ENCODE measurements around the gene PTPA.
"Not testable (repeated sequence)": the region's sequence is repeated elsewhere in the genome, so short reads cannot be mapped to it uniquely, and the experiment has no call there.

PTPA gene

GRCh38 chr9:129191234-129191633 lies 80.0 kb downstream of the PTPA start:
- TF ChIP-seq, protein P1, sequence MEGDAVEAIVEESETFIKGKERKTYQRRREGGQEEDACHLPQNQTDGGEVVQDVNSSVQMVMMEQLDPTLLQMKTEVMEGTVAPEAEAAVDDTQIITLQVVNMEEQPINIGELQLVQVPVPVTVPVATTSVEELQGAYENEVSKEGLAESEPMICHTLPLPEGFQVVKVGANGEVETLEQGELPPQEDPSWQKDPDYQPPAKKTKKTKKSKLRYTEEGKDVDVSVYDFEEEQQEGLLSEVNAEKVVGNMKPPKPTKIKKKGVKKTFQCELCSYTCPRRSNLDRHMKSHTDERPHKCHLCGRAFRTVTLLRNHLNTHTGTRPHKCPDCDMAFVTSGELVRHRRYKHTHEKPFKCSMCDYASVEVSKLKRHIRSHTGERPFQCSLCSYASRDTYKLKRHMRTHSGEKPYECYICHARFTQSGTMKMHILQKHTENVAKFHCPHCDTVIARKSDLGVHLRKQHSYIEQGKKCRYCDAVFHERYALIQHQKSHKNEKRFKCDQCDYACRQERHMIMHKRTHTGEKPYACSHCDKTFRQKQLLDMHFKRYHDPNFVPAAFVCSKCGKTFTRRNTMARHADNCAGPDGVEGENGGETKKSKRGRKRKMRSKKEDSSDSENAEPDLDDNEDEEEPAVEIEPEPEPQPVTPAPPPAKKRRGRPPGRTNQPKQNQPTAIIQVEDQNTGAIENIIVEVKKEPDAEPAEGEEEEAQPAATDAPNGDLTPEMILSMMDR (IDR thresholded peaks at IDR 0.05; ENCODE audit: low read depth, low read length, missing control alignments), result no peak
- DNase-seq (ENCODE audit: extremely low read depth, low read depth), result no peak
- no peak overlapping the region for H3K4me3 ChIP-seq (replicated peaks; ENCODE audit: low read depth, low read length)

DNA sequence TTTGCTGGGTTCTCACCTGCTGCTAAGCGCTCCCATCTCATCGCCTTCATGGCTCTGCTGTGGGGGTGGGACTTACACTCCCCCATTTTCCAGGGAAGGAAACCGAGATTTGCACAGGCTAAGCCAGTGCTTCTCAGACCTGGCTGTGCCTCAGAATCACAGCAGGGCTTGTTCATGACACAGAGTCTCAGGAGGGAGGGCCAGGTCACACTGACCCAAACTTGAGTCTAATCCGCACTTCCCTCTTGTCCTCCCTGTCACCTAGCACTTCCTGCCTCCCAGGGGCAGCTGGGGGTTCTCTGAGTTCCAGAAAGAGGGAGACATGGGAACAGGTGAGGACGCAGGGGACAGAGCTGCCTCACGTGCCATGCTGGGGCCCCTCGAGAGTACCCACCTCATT lies 82.4 kb downstream of the PTPA start:
- no peak overlapping the region for H3K4me3 ChIP-seq (replicated peaks; ENCODE audit: low read depth, low read length)
- DNase-seq (ENCODE audit: extremely low read depth, low read depth), result no peak
- TF ChIP-seq, protein P1 (IDR thresholded peaks at IDR 0.05; ENCODE audit: low read depth, low read length, missing control alignments), result no peak

DNA sequence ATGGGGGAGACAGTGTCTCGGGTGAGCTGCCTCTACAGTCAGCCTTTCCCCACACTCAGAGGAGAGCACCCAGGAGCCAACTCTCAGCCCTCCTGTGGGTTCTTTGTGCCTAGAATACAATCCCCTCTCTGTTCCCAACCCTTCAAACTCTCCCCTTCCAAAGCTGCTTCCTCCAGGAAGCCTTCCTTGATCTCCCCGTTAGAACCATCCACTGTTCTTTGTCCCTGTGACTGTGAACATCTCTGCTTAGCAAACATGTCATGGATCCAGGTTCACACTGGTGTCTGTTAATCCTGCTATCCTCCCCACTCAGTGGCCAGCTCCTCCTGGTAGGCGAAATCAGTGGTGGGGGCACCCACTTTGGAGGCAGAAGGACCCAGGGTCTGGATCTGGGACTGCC lies 83.0 kb downstream of the PTPA start:
- TF ChIP-seq, protein P1 (IDR thresholded peaks at IDR 0.05; ENCODE audit: low read depth, low read length, missing control alignments), result no peak
- no peak for DNase-seq (ENCODE audit: extremely low read depth, low read depth)
- H3K4me3 ChIP-seq (replicated peaks; ENCODE audit: low read depth, low read length), result no peak overlapping the region

- TF ChIP-seq, protein P1 (IDR thresholded peaks at IDR 0.05; ENCODE audit: low read depth, low read length, missing control alignments), result no peak
These were observed 84.4 kb downstream of the PTPA start for GRCh38 chr9:129195606-129196005.

GRCh38 chr9:129197045-129197444 lies 85.8 kb downstream of the PTPA start:
- H3K4me3 ChIP-seq (replicated peaks; ENCODE audit: low read depth, low read length); DNase-seq (ENCODE audit: extremely low read depth, low read depth): not testable (repeated sequence)

More at GRCh38 chr9:129195606-129196005, 84.4 kb downstream of the PTPA start:
- H3K4me3 ChIP-seq (replicated peaks; ENCODE audit: low read depth, low read length), result no peak overlapping the region
- no peak for DNase-seq (ENCODE audit: extremely low read depth, low read depth)

- DNase-seq (ENCODE audit: extremely low read depth, low read depth), result no peak
- no peak overlapping the region for H3K4me3 ChIP-seq (replicated peaks; ENCODE audit: low read depth, low read length)
- TF ChIP-seq, protein P1 (IDR thresholded peaks at IDR 0.05; ENCODE audit: low read depth, low read length, missing control alignments), result no peak
These were observed 86.7 kb downstream of the PTPA start for GRCh38 chr9:129197978-129198318.

Measured in HFF-Myc (cell line).